Erythroblast (primary cell): ENCODE measurements around the gene ELOVL2.

ENCODE experiments used
- GATA1 ChIP-seq: IDR thresholded peaks from 2 replicates; pipeline ENCODE4 v1.6.1; 2011; ENCODE audit warnings: low read depth, mild to moderate bottlenecking, control low read depth, low read length, moderate library complexity
- POLR2A ChIP-seq: IDR thresholded peaks from 2 replicates; pipeline ENCODE4 v1.6.1; 2011; ENCODE audit warnings: mild to moderate bottlenecking, low read length

- no peak for TF ChIP-seq POLR2A
- TF ChIP-seq GATA1, result no peak
Measured at GRCh38 chr6:11040134-11040533, 4.0 kb downstream of the ELOVL2 start.
